ENCODE measurements around the gene TCHHL1. TPM values are rescaled to one million over a fixed set of nuclear protein-coding genes. Genes with fewer than 3 reads are reported as not detected.

The TCHHL1 gene
- total RNA-seq (2014; rRNA removed; shearing (Covaris generic)) = not detected in 2 replicates
- polyA plus RNA-seq (2015; cell fraction: cytosol; rRNA removed) = not detected in 2 replicates
- not detected in 2 replicates for polyA plus RNA-seq (2015; cell fraction: nucleus; rRNA removed)

- DNase-seq (ENCODE audit: low read depth) = no peak
These were observed at the start of gene TCHHL1 for GRCh38 chr1:152089014-152089674. TSS of gene TCHHL1 (minus strand) at chr1:152089064. CDS start at chr1:152088143, 921 bp downstream.

DNA sequence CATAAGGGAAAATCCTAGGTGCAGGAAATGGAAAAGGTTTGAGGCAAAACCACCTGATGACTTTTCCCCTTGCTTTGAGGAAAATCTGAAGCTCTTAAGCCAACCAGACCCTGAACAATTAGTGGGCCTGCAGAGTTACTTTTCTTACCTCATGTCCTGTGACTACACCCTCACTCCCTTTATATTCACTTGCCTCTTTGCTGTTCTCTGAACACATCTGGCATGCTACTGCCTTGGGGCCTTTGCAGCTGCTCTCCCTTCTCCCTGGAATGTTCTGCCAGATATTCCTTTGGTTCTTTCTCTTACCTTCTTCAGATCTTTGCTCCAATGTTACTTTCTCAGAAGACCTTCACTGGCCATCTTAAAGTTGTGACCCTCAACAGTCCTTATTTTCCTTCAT, 48.4 kb upstream of the TCHHL1 start:
- no peak for DNase-seq (ENCODE audit: low read depth)

- DNase-seq (ENCODE audit: low read depth) = no peak
These were observed 41.3 kb upstream of the TCHHL1 start for GRCh38 chr1:152130186-152130585.

DNA sequence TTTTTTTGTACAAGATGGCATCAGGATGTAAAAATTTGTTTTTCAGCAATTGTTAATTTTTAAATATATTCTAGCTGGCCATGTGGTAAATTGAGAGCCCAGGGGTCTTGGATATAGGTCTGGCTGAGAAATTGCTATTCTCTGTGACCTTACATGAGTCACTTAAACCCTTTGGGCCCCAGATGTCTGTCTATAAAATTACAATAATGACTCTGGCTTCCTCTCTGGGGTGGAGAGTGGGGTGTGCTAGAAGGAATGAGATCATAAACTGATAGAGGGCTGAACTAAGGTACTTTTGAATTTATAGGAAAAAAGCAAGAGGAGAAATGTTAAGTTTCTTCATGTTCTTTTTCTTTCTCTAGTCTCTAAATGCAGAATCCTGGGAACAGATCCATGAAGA, 38.8 kb upstream of the TCHHL1 start:
- DNase-seq (ENCODE audit: low read depth) = peak; percentile 15

DNA sequence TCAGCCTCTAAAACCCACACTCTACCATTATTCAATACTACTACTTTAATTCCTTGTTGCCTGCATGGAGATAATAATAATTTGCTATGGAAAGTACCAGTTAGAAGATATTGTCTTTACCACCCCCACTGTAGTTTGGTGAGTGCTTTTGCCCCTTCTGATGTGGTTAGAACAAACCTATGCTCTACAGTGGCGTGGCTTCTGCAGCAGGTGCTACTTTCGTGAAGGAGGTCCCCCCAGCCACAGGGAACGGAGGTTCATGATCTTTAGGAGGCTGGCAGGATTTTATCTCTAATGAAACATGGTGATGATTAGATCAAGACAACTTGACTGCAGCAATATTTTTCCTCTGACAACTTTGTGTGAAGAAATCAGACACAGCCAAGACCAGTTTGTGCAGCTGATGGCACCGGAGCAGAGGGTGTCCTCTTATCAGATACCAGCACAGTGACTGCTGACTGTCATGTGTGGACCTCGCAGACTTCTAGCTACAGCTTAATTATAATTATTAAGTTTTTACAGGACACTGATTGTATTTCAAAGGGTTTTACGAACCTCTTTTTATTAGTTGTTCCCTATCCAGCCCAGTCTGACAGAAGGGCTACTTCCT, 37.1 kb upstream of the TCHHL1 start:
- DNase-seq (ENCODE audit: low read depth) = no peak

GRCh38 chr1:152118915-152119314, 30.1 kb upstream of the TCHHL1 start:
- no peak for DNase-seq (ENCODE audit: low read depth)

GRCh38 chr1:152115344-152115743, 26.5 kb upstream of the TCHHL1 start, which contains the start of gene TCHH:
TSS of gene TCHH (minus strand) at chr1:152115444. CDS start at chr1:152114080, 1,364 bp downstream.
- no peak for DNase-seq (ENCODE audit: low read depth)

DNA sequence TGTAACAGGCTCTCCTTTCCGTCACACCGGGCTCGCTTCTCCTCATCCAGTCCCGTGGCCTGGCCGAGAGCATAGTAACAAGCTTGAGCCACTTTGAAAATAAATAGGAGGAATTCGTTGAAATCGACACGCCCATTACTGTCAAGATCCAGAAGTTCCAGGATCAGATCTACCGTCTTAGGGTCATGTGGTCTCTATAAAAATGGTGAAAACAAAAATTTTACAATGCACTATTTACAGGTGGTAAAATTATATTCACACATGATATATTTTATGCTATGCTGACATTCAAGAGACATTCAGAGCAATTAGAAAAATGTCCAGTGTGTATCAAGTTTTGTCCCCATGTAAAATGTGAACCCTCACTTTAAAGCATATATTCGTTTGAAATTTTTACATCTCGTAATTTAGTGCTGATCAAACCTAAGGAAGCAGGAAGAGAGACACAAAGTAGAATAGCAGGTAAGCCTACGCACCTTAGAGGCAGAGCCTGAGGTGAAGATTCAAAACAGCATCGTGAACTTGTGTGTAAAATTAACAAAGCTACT, 24.1 kb upstream of the TCHHL1 start:
- no peak for DNase-seq (ENCODE audit: low read depth)

- DNase-seq (ENCODE audit: low read depth) = no peak
These were observed 23.4 kb upstream of the TCHHL1 start for GRCh38 chr1:152112101-152112884.

GRCh38 chr1:152111515-152111968, 22.7 kb upstream of the TCHHL1 start:
- no peak for DNase-seq (ENCODE audit: low read depth)

GRCh38 chr1:152110860-152111514, 22.1 kb upstream of the TCHHL1 start:
- DNase-seq (ENCODE audit: low read depth) = peak; percentile 59

- peak; percentile 69 for DNase-seq (ENCODE audit: low read depth)
These were observed 21.5 kb upstream of the TCHHL1 start for GRCh38 chr1:152110365-152110859.

- no peak for DNase-seq (ENCODE audit: low read depth)
These were observed 21.1 kb upstream of the TCHHL1 start for GRCh38 chr1:152109998-152110294.

- DNase-seq (ENCODE audit: low read depth) = no peak
These were observed 20.6 kb upstream of the TCHHL1 start for GRCh38 chr1:152109231-152109997.

DNA sequence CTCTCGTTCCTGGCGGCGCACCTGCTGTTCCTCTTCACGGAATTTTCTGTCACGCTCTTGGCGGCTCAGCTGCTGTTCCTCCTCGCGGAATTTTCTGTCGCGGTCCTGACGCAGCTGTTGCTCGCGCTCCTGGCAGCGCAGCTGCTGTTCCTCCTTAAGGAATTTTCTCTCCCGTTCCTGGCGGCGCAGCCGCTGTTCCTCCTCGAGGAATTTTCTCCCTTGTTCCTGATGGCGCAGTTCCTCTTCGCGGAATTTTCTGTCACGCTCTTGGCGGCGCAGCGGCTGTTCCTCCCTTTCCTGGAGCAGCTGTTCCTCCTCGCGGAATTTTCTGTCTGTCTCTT, 20.0 kb upstream of the TCHHL1 start:
- no peak for DNase-seq (ENCODE audit: low read depth)

DNA sequence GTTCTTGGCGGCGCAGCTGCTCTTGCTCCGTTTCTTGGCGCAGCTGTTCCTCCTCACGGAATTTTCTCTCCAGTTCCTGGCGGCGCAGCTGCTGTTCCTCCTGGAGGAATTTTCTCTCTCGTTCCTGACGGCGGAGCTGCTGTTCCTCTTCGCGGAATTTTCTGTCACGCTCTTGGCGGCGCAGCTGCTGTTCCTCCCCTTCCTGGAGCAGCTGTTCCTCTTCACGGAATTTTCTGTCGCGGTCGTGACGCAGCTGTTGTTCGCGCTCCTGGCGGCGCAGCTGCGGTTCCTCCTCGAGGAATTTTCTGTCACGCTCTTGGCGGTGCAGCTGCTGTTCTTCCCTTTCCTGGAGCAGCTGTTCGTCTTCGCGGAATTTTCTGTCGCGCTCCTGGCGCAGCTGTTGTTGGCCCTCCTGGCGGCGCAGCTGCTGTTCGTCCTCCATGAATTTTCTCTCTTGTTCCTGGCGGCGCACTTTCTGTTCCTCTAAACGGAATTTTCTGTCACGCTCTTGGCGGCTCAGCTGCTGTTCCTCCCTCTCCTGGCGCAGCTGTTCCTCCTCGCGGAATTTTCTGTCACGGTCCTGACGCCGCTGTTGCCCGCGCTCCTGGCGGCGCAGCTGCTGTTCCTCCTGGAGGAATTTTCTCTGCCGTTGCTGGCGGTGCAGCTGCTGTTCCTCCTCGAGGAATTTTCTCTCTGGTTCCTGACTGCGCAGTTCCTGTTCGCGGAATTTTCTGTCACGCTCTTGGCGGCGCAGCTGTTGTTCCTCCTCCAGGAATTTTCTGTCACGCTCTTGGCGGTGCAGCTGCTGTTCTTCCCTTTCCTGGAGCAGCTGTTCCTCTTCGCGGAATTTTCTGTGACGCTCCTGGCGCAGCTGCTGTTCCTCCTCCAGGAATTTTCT, 19.4 kb upstream of the TCHHL1 start:
- DNase-seq (ENCODE audit: low read depth) = no peak

DNA sequence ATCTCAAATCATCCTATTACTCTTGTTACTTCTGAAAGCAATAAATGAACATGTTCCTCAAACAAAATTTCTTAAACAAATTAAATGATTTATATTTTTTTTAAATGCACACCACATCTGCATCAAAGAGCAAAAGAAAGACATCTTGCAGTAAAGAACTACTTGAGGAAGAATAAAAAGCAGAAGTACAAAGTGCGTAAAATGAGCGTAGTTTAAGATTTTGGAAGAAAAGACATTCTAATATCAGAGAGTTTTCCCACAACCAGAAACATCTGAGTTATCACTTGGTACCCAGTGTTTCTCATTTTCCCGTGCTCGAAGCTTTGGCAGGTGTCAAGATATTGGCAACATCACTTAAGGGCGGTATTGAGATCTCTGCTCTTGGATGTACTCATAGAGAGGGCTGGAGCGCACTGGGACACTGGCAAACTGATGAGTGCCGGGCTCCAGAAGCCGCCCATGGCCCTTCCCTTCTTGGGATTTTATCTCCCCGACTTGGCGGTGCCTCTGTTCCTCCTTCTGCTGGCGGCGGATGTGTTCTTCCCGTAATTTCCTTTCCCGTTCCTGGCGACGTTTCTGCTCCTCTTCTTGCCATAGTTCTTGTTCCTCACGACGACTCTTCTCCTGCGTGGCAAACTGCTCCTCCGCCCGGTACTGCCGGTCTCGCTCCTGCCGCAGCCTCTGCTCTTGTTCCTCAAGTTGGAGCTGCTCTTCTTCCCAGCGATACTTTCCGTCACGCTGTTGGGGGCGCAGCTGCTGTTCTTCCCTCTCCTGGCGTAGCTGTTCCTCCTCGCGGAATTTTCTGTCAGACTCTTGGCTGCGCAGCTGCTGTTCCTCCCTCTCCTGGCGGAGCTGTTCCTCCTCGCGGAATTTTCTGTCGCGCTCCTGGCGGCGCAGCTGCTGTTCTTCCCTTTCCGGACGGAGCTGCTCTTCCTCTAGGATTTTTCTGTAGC, 18.4 kb upstream of the TCHHL1 start:
- no peak for DNase-seq (ENCODE audit: low read depth)

DNA sequence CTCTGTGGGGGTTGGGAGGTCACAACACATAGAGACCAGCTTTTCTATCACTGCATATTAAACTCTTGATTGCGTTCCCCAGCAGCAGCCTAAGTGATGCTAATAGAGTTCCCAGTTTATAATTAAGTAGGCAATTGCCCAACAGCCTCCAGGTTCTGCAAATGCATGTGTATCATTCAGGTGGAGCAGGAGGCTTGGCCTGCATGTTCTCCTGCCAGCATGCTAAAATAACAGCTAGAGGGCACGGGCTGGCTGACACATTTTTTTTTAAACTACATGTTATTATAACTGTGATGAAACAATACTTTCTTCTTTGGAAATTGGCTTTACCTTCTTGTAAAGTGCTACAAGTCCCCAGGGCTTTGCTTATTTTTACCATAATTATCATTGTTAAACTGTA, 16.0 kb upstream of the TCHHL1 start:
- DNase-seq (ENCODE audit: low read depth) = no peak
